Measurements from ENCODE around the gene NAA10. TPM values are rescaled to one million over a fixed set of nuclear protein-coding genes. Genes with fewer than 3 reads are reported as not detected.
A peak's percentile ranks its signal among the peaks of the same experiment; 100 is the strongest.

NAA10 gene
- total RNA-seq, 1 experiment from 2014 or later, result 107 TPM

DNA sequence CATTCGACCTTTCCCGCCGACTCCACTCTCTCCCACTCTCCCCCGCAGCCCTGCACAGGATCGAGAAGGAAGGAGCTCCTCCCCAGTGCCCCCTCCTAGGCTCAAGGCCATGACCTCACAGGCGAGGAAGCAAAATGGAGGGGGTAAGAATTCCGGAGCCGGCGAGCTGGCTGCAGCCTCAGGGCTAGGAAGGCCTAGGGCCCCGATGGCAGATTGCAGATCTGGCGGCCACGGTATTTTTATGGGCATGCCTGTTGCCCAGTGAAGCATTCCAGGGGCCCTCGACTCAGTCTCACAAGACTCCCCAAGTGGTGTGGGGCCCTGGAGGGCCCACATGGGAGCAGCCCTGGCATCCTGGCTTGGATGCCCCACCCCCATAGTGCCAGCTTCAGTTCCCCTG, 47.9 kb downstream of the NAA10 start:
- ChIA-PET POLR2A (interaction anchor here (0.6 to 1.5 kb wide), 5 partner anchors 22 to 236 kb away, joined by 3 to 5 read pairs (median 3); partner anchors contain the start of gene ARHGAP4), CTCF (interaction anchor here (0.6 to 2.9 kb wide), 11 partner anchors 9 to 218 kb away, joined by 3 to 15 read pairs (median 4); partner anchors contain the start of genes IDH3G and SSR4)
- DNase-seq (ENCODE audit: low spot score) (peak; percentile 41), ATAC-seq (peak; percentile 20)
- H3K9me3 Mint-ChIP-seq, result no peaks in the 10 kb centered on the region
- peaks cover 24% of the 10 kb centered on the region for H3K4me1 Mint-ChIP-seq
- peak overlapping the region; percentile 68 for H3K4me3 Mint-ChIP-seq
- H3K27me3 Mint-ChIP-seq (ENCODE audit: low read depth), result peaks cover 10% of the 10 kb centered on the region
- no peaks in the 10 kb centered on the region for H3K36me3 Mint-ChIP-seq
- no peak for TF ChIP-seq NFYB (CRISPR knock-in tag; conservative IDR thresholded peaks at IDR 0.05; ENCODE audit: low read depth)
- TF ChIP-seq CBFB (CRISPR knock-in tag; IDR thresholded peaks at IDR 0.05; ENCODE audit: low read depth), result no peak
- TF ChIP-seq, protein P1, sequence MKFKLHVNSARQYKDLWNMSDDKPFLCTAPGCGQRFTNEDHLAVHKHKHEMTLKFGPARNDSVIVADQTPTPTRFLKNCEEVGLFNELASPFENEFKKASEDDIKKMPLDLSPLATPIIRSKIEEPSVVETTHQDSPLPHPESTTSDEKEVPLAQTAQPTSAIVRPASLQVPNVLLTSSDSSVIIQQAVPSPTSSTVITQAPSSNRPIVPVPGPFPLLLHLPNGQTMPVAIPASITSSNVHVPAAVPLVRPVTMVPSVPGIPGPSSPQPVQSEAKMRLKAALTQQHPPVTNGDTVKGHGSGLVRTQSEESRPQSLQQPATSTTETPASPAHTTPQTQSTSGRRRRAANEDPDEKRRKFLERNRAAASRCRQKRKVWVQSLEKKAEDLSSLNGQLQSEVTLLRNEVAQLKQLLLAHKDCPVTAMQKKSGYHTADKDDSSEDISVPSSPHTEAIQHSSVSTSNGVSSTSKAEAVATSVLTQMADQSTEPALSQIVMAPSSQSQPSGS (CRISPR knock-in tag; IDR thresholded peaks at IDR 0.05; ENCODE audit: borderline replicate concordance, low read depth), result no peak
- TF ChIP-seq, protein P2, sequence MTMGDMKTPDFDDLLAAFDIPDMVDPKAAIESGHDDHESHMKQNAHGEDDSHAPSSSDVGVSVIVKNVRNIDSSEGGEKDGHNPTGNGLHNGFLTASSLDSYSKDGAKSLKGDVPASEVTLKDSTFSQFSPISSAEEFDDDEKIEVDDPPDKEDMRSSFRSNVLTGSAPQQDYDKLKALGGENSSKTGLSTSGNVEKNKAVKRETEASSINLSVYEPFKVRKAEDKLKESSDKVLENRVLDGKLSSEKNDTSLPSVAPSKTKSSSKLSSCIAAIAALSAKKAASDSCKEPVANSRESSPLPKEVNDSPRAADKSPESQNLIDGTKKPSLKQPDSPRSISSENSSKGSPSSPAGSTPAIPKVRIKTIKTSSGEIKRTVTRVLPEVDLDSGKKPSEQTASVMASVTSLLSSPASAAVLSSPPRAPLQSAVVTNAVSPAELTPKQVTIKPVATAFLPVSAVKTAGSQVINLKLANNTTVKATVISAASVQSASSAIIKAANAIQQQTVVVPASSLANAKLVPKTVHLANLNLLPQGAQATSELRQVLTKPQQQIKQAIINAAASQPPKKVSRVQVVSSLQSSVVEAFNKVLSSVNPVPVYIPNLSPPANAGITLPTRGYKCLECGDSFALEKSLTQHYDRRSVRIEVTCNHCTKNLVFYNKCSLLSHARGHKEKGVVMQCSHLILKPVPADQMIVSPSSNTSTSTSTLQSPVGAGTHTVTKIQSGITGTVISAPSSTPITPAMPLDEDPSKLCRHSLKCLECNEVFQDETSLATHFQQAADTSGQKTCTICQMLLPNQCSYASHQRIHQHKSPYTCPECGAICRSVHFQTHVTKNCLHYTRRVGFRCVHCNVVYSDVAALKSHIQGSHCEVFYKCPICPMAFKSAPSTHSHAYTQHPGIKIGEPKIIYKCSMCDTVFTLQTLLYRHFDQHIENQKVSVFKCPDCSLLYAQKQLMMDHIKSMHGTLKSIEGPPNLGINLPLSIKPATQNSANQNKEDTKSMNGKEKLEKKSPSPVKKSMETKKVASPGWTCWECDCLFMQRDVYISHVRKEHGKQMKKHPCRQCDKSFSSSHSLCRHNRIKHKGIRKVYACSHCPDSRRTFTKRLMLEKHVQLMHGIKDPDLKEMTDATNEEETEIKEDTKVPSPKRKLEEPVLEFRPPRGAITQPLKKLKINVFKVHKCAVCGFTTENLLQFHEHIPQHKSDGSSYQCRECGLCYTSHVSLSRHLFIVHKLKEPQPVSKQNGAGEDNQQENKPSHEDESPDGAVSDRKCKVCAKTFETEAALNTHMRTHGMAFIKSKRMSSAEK (CRISPR knock-in tag; IDR thresholded peaks at IDR 0.05; ENCODE audit: borderline replicate concordance), result no peak
- no peak for TF ChIP-seq ZNF416 (CRISPR knock-in tag; IDR thresholded peaks at IDR 0.05)
- no peak for TF ChIP-seq ETV6 (CRISPR knock-in tag; IDR thresholded peaks at IDR 0.05)
- no peak for TF ChIP-seq RORB (CRISPR knock-in tag; IDR thresholded peaks at IDR 0.05)
- TF ChIP-seq ZNF232 (CRISPR knock-in tag; IDR thresholded peaks at IDR 0.05), result no peak
- TF ChIP-seq, protein P3, sequence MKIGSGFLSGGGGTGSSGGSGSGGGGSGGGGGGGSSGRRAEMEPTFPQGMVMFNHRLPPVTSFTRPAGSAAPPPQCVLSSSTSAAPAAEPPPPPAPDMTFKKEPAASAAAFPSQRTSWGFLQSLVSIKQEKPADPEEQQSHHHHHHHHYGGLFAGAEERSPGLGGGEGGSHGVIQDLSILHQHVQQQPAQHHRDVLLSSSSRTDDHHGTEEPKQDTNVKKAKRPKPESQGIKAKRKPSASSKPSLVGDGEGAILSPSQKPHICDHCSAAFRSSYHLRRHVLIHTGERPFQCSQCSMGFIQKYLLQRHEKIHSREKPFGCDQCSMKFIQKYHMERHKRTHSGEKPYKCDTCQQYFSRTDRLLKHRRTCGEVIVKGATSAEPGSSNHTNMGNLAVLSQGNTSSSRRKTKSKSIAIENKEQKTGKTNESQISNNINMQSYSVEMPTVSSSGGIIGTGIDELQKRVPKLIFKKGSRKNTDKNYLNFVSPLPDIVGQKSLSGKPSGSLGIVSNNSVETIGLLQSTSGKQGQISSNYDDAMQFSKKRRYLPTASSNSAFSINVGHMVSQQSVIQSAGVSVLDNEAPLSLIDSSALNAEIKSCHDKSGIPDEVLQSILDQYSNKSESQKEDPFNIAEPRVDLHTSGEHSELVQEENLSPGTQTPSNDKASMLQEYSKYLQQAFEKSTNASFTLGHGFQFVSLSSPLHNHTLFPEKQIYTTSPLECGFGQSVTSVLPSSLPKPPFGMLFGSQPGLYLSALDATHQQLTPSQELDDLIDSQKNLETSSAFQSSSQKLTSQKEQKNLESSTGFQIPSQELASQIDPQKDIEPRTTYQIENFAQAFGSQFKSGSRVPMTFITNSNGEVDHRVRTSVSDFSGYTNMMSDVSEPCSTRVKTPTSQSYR (CRISPR knock-in tag; IDR thresholded peaks at IDR 0.05), result no peak
- no peak for TF ChIP-seq PRRX2 (CRISPR knock-in tag; IDR thresholded peaks at IDR 0.05)
- TF ChIP-seq KAT7 (CRISPR knock-in tag; IDR thresholded peaks at IDR 0.05; ENCODE audit: borderline replicate concordance), result no peak
- TF ChIP-seq, protein P4, sequence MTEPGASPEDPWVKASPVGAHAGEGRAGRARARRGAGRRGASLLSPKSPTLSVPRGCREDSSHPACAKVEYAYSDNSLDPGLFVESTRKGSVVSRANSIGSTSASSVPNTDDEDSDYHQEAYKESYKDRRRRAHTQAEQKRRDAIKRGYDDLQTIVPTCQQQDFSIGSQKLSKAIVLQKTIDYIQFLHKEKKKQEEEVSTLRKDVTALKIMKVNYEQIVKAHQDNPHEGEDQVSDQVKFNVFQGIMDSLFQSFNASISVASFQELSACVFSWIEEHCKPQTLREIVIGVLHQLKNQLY (CRISPR knock-in tag; IDR thresholded peaks at IDR 0.05), result no peak
- TF ChIP-seq MXD4 (CRISPR knock-in tag; IDR thresholded peaks at IDR 0.05; ENCODE audit: borderline replicate concordance), result no peak
- TF ChIP-seq NR3C1 (CRISPR knock-in tag; conservative IDR thresholded peaks at IDR 0.05; ENCODE audit: low read depth), result no peak
- TF ChIP-seq, protein P5, sequence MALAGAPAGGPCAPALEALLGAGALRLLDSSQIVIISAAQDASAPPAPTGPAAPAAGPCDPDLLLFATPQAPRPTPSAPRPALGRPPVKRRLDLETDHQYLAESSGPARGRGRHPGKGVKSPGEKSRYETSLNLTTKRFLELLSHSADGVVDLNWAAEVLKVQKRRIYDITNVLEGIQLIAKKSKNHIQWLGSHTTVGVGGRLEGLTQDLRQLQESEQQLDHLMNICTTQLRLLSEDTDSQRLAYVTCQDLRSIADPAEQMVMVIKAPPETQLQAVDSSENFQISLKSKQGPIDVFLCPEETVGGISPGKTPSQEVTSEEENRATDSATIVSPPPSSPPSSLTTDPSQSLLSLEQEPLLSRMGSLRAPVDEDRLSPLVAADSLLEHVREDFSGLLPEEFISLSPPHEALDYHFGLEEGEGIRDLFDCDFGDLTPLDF (CRISPR knock-in tag; IDR thresholded peaks at IDR 0.05), result no peak
- TF ChIP-seq ELF4 (CRISPR knock-in tag; IDR thresholded peaks at IDR 0.05; ENCODE audit: low read depth), result no peak
- no peak overlapping the region for H3K27ac Mint-ChIP-seq
